Stimulated activated CD4-positive, alpha-beta T cell treated with anti-CD3 and anti-CD28 coated beads, TNF-alpha, amount 100 ng/mL, for 48 hours (primary cell): ENCODE results near the gene PAK2.
A peak's percentile ranks its signal among the peaks of the same experiment; 100 is the strongest.
"Not testable (repeated sequence)": the region's sequence is repeated elsewhere in the genome, so short reads cannot be mapped to it uniquely, and the experiment has no call there.

Source experiments
- DNase-seq, 3 donors: peaks; one replicate each; pipeline ENCODE4 v3.0.0-alpha.2; 2020; ENCODE audit warnings: low read depth in 3 of 3

The PAK2 gene

DNA sequence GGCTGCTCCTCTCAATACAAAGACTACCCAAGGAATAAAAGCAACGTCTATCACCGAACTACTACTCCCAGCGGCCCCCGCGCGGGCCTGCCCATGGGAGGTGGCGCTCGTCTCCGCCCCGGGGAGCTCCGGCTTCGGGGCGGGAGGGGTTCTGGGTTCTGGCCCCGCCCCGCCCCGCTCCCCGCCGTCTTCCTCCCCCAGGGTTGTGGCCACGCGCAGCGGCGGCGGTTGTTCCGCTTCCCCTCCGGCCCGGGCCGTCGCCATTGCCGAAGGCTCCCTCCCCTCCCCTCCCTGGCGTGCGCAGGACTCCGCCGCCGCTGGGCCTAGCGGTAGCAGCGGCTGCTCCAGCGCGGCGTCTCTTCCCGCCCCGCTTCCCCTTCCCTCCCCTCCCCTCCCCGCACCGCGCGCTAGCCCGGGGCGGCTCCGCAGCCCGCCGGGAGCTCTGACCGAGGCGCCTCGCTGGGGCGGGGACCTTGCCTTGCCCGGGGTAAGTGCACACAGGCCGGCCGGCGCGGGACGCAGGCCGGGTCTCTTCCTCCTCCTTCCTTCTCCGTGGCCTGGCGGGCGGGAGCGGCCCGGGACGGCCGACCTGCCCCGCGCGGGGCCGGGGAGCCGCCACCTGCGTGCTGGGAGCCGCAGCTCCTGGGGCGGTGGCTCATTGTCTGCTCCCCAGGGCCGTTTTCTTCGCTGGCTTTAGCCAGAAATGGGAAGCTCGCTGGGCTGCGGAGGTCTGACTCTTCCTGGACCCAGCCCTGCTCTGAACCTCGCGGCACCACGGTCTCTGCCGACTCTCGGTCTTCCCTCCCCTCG is at the start of gene PAK2:
PAK2 (plus strand) TSS at position 187 of the 810 bp plus-strand sequence. CDS start 42,790 bp downstream, outside the sequence.
- peak; percentile 79 to 93 (median 82) for DNase-seq

DNA sequence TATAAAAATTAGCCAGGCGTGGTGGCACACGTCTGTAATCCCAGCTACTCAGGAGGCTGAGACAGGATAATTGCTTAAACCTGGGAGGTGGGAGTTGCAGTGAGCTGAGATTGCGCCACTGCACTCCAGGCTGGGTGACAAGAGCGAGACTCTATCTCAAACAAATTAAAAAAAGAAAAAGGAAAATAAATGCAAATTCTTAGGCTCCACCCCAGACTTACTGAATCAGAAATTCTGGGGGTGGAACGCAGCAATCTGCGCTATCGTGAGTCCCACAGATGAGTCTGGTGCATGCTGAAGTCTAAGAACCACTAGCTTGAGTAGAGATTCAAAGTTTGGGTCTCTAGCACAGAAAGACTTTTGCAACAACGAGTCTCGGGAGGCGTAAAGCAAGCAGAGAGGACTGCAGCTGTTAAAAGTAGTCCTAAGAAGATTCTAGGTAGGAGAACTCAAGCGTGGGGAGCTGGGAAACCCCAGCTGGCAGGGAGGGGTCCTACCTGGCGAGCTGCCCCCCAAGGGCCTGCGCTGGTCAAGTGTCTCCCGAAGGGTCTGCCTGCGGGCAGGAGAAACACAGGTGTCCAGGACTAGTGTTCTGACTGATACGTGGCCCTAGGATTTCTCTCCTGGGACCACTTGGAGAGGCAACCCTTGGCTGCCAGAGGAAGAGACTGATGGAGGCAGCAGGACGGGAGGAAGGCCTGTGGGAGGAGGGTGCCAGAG is 49.6 kb upstream of the PAK2 start:
- no peak for DNase-seq

DNA sequence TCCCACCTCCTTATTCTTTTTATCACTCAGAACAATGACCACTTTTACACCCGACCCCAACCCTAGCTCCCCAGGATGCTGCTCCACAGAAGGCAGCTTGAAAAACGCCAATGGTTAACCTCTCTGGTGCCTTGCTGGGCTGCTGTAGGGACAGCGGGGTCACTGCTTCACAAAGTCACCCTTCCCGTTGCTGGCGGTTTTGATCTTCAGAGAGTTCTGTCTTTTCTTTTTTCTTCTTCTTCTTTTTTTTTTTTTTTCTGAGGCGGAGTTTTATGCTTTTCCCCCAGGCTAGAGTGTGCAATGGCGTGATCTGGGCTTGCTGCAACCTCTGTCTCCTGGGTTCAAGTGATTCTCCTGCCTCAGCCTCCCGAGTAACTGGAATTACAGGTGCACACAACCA is 48.3 kb upstream of the PAK2 start:
- DNase-seq, result no peak

DNA sequence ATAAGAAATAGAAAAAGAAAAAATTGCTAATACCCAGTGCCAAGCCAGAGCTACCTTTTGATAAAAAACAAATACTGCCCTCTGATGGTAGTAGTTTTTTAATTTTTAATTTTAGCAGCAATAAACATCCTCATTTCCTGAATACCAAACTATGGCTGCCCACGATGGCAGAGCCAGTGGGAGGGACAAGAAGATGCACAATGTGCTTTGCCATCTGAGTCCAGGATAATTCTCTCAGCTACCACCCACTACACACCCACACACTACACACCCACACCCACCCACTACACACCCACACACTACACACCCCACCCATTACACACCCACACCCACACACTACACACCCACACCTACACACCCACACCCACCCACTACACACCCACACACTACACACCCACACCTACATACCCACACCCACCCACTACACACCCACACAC is 45.4 kb upstream of the PAK2 start:
- DNase-seq, result no peak

DNA sequence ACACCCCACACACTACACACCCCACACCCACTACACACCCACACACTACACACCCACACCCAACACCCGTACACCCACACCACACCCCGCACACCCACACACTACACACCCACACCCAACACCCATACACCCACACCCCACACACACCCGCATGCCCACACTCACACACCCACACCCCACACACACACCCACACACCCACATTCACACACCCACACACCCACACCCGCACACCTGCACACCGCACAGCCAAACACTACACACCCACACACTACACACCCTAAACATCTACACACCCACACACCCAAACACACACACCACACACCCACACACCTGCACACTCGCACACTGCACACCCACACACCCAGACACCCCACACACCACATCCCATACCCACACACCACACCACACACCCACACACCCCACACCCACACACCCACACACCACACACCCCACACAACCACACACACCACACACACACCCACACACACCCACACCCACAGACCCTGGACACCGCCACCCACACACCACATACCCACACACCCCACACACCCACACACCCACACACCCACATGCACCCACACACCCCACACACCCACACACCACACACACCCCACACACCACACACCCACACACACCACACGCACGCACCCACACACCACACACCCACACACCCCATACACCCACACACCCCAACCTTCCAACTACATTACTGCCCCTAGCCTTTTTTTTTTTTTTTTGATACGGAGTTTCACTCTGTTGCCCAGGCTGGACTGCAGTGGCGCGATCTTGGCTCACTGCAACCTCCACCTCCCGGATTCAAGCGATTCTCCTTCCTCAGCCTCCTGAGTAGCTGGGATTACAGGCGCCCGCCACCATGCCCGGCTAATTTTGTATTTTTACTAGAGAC is 44.5 kb upstream of the PAK2 start:
- no peak for DNase-seq

DNA sequence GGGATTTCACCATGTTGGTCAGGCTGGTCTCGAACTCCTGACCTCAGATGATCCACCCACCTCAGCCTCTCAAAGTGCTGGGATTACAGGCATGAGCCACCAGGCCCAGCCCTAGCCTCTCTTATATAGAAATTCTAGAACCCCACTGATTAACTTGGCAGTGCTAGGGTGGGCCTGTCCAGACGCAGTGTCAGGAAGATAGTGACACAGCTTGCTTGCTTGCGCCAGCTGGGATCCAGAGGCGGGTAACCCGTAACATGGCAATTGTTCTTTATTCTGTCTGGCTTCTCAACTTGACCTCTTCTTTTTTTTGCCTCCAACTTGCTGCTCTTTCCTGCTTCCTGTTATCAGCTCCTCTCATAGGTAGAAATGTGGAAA is 43.8 kb upstream of the PAK2 start:
- DNase-seq, result no peak

DNA sequence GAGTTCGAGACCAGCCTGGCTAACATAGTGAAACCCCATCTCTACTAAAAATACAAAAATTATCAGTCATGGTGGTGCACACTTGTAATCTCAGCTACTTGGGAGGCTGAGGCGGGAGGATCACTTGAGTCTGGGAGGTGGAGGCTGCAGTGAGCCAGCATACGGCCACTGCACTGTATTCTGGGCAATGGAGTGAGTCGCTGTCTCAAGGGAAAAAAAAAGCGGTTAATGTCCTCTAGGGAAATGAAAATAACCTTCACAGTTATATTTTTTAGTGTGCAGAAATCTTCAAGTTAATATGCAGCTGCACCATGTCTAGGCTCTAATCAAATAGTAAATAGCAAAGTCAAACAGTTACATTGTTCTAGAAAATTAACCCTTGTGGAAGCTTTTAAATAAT is 42.4 kb upstream of the PAK2 start:
- no peak for DNase-seq

DNA sequence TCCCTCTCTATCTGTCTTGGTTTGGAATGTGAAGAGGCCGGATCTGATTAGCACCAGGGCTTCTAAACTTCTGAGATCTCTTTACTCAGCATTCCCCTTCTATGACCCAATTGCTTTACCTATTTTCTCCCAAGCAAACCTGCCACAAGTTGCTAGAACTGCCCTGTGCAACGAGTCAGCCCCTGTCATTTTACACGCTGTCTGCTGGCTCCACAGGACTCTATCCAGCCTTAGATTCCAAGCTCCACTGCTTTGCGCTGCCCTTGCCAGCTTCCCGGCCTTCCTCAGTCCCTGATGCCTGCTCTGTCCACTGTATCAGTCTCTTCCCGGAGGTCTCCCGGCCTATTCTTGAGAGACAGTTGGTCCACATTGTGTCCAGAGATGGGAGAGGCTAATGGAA is 39.9 kb upstream of the PAK2 start:
- no peak for DNase-seq

DNA sequence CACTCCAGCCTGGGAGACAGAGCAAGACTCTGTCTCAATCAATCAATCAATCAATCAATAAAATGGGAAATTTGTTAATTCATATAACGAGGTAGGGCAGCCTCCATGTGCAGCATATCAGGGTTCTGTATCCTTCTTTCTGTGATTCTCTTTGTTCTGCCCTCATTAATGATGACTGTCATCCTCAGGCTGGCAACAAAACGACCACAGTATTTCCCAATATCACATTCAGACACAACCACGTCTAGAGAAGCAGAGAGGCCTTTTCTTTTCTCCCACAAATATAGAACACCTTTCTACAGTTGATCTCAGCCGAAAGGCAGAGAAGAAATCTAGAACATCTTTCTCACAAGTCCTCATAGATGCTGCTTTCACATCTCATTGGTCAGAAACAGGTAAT is 38.9 kb upstream of the PAK2 start:
- DNase-seq, result no peak

DNA sequence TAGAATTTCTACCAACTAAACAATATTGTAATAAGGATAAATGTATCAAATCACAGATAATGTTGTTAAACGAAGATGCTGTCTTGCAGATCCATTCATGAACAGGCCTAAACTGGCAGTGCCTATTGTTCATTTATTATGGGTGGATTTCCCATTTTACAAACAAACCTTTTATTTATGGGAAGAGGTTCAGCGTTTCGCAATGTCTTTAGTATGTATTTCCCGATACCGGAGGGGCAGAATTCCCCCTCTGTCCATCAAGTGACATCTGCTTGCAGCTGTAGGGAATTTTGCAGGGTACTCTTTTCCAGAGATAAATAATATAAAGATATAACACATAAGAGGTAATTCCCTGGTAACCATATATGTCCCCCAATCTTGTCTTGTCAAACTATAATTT is 33.3 kb upstream of the PAK2 start:
- DNase-seq, result no peak

DNA sequence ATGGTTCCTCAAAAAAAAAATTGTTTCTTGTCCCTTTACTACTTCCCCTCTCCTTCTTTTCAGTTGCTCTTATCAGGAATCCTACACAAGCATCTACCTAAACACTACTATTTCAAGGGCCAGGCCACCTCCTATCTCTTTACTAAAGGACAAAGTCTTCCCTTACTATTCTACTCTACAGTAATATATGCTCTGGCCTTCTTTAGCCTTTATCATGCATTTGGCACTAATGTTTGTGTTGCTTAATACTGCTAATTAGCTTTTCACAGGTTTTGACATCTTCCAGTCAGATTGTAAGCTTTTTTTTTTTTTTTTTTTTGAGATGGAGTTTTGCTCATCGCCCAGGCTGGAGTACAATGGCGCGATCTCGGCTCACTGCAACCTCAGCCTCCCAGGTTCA is 32.9 kb upstream of the PAK2 start:
- DNase-seq, result no peak

DNA sequence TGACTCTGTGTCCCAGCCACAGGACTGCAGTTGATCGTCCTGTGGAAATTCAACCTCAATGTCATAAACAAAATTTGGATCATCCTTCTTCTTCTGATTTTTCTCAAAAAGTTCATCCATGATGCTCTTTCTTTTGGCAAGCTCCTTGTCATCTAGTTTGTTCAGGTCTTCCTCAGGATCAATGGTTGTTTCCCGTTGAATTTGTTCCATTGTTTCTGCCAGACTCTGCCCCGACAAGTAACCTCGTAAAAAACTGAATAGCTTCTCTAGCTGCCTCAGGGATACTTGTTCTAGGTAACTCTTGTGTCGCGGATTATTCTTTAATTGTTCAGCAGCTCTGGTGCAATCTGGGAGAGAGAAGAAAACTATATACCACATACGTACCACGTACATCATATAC is 32.1 kb upstream of the PAK2 start:
- no peak for DNase-seq

DNA sequence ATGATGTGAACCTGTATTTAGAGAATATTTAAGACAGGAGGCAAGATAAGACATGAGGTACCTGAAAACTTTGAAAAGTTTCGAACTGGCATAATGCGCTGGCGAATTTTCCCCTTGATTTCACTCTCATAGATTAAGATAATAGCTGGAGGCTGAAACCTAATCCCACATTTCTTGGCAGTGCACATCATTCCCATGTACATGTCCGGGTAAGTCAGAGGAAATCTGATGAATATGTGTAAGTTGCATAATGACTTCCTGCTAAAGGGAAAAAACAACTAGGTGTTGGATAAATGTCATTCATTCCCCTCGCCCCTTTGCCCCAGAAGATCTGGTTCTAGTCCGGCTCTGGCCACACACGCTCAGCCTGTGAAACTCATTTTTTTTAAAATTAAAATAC is 31.2 kb upstream of the PAK2 start:
- no peak for DNase-seq

DNA sequence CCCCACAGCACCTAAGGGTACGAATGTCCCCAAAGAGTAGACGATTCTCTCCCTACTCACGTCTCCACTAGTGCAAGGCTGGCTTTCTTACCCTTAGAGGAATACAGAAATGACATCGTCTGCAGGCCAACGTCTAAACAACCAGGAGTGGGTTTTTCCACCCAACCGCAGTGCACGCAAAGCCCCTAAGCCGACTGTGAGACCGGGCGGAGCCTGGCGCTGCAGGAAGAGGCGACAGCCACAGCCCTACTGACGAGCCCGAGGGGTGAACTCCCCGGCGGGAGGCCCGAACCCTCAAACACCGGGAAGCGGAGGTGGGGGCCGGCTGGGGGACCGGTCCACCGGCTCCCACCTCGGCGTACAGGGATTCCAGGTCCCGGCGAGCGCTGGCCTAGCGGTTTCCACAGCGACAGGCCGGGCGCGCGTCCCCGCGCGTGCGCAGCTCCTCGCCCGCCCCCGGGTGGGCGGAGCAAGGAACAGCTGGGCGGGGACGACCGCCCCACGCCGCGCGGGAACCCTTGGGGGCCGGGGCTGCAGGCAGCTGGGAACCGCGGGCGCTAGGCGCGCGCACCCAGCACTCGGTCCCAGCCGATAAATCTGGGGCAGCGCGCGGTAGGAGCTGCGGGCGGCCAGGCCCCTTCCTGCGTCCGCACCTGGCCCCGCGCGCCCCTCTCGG is 27.7 kb upstream of the PAK2 start, which contains the start of the genes CEP19 and PIGX:
CEP19 (minus strand) TSS at position 413 of the 676 bp plus-strand sequence. CDS start 3,593 bp downstream, outside the sequence.
PIGX (plus strand) TSS at position 540 of the 676 bp plus-strand sequence.
- peak; percentile 77 to 86 (median 79) for DNase-seq

DNA sequence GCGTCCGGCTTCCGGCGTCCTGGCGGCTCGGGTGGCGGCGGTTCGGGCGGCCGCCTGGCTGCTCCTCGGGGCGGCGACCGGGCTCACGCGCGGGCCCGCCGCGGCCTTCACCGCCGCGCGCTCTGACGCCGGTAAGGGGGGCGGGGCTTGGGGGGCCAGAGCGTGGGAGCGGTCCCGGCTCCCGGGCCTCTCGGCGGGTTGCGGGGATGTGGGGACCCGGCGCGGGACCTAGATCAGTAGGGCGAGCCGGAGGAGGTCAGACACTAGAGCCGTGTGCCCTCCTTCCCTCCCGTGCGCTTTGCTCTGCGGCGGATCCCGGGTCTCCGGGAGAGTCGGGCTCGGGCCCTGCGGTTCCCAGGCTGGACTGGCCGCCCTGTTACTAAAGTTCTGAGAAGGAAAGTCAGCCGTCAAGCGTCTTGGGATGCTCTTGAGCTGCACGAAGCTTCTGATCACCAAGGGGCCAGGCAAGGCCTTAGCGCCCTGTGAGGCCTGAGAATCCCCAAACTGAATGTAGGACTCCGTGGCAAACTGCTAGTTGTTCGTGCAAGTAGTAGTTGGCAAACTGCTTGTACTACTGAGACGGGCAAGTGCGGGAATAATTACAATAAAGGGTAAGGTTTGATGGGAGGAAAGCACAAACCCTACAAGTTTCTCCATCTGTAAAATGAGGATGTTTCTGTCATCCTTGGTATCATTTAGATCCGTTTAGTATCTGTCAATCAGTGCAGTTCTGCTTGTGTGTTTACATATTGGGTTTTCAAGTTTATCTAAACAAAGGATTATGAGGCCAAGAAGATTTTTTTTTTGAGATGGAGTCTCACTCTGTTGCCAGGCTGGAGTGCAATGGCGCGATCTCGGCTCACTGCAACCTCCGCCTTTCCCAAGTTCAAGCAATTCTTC is 26.9 kb upstream of the PAK2 start:
- DNase-seq, result peak in 2 of 3 donors; percentile 25 to 70

DNA sequence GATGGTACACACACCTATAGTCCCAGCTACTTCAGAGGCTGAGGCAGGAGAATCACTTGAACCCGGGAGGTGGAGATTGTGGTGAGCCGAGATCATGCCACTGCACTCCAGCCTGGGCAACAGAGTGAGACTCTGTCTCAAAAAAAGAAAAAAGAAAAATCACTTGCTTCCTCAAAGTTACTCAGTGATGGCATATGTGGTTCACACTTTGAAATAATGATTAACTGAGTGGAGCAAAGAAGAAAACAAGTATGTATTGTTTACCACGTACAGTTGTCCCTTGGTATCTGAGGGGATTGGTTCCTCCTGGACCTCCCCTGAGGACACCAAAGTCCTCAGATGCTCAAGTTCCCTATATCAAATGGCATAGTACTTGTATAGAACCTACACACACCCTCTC is 22.5 kb upstream of the PAK2 start:
- not testable (repeated sequence) for DNase-seq

DNA sequence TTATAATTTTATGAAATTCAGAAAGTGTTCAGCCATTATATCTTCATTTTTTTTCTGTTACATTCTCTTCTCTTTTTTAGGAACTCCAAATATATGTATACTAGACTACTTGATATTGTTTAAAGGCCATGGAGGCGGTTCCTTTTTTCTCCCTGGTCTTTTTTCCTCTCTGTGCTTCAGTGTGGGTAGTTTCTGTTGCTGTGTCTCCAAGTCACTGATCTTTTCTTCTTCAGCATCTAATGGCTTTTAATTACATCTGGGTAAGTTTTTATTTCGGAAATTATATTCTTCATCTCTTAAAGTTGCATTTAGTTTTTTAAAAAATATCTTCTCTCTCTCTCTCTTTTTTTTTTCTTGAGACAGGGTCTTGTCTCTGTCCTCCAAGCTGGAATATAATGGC is 18.6 kb upstream of the PAK2 start:
- no peak for DNase-seq

DNA sequence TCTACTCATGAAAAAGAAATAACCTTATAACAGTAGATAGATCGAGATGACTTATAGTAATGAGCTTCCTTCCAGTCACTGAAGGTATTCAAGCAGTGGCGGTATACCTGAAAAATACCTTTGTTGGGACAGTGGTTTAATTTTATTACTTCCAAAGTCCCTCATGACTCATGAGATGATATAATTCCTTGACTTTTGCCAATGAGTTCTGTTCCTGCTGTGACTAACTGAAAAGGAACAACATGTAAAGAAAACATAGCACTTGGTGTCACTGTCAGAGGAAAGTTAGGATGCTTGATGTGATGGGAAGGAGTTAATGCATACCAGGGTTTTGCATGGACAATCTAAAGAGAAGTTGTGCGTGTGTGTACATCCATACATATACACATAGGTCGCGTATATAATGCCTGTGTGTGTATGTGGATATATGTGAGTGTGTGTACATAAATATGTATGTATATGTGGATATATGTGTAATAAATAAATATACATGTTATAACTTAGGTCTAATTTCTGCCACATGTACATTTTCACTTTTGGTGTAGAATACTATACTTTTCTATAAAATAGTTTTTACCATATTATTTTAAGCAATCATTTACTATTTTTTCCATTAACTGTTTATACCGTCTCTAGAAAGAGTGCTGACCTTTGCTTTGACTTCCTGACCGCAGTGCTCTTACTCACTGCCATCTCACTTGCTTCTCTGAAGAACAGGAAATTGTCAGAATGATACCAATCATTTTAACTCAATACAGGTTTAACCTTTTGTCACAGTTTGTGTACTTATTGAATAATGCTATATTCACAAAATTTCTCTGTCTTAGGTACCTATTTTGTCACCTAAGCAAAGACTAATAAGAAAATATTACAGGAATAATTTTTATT is 12.6 kb upstream of the PAK2 start:
- DNase-seq, result no peak

DNA sequence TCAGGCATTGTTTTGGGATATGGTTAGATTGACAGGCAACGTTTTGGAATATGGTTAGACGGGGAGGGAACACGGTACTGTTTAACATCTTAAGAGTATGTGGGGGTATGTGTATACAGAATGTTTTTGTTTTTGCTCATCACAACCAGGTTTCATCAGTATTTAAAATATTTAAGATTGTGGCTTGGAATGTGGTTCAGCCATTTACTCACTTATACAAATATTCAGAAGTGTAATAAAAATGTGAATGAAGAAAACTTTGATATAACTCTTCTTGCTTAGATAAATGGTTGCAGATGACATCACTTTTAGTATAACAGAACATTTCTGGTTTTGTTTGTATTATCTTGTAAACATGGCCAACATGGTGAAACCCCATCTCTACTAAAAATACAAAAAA is 3.9 kb upstream of the PAK2 start:
- DNase-seq, result no peak
